Measurements from ENCODE around the gene NBEA. TPM values are rescaled to one million over a fixed set of nuclear protein-coding genes. Genes with fewer than 3 reads are reported as not detected.

Gene NBEA
- total RNA-seq, 1 experiment from 2014 or later = 4.1 TPM

DNA sequence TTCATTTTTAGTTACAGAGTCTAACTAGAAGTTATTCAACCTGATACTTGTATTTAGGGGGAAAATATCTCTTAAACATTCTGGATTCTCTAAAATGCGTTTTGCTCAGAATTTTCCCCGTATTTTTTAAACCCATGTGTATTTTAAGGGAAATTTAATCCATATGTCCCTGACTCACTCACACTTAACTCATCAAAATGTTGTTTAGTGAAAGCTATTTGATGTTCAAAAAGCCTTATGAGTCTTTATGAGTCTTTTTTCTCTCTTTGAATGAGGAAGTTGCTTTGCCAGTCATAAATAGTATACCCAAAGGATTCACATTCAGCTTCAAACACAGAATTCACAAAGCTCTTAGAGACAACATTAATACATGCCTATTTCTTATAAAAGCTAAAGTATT is 518.0 kb downstream of the NBEA start:
- H3K36me3 ChIP-seq (ENCODE audit: control insufficient read depth in 1 of 2, insufficient read depth in 2 of 2, low read length in 2 of 2) = no peaks in the 10 kb centered on the region
- no peaks in the 10 kb centered on the region; the same call in 1 of the 2 replicates for H4K20me1 ChIP-seq (ENCODE audit: insufficient read depth)
- H3K79me2 ChIP-seq (ENCODE audit: insufficient read depth, low read length) = no peaks in the 10 kb centered on the region
- no peaks in the 10 kb centered on the region for H3K4me1 ChIP-seq (ENCODE audit: control insufficient read depth in 1 of 2, insufficient read depth in 2 of 2, low read length in 2 of 2)
- H3K4me2 ChIP-seq (ENCODE audit: low read length) = no peak overlapping the region
- no peak for TF ChIP-seq CEBPB (IDR thresholded peaks at IDR 0.05; ENCODE audit: low read depth)
- TF ChIP-seq POLR2AphosphoS5 (IDR thresholded peaks at IDR 0.05; ENCODE audit: low read depth, low read length) = no peak
- no peak for TF ChIP-seq RAD21 (IDR thresholded peaks at IDR 0.05; ENCODE audit: low read depth)
- no peak for TF ChIP-seq EZH2phosphoT487 (IDR thresholded peaks at IDR 0.05; ENCODE audit: borderline replicate concordance)
- TF ChIP-seq SP1 (IDR thresholded peaks at IDR 0.05; ENCODE audit: low read depth) = no peak
- no peak for TF ChIP-seq YY1 (IDR thresholded peaks at IDR 0.05; ENCODE audit: extremely low read depth, insufficient replicate concordance, low read depth, low read length)
- TF ChIP-seq TCF7L2 (IDR thresholded peaks at IDR 0.05; ENCODE audit: borderline replicate concordance, extremely low read depth, insufficient read depth, insufficient read length) = no peak
- no peak for TF ChIP-seq JUND (IDR thresholded peaks at IDR 0.05)
- no peak for TF ChIP-seq POLR2A (IDR thresholded peaks at IDR 0.05; ENCODE audit: borderline replicate concordance, extremely low read depth, insufficient read depth, insufficient read length)
- TF ChIP-seq ZFX (IDR thresholded peaks at IDR 0.05) = no peak
- intact Hi-C loops (cut with micrococcal nuclease) = no loop called here
- no peak overlapping the region for H3K27ac ChIP-seq (ENCODE audit: low read depth, low read length)
- no peaks in the 10 kb centered on the region for H3K9me2 ChIP-seq (ENCODE audit: insufficient read depth)
- no peaks in the 10 kb centered on the region for H3K9me3 ChIP-seq (ENCODE audit: control insufficient read depth in 1 of 2, insufficient read depth in 1 of 2, low read depth in 1 of 2, low read length in 2 of 2)
- ChIA-PET POLR2A (no interaction called here), RAD21 (ENCODE audit: low non-redundant PET in 1 of 2, low total read pairs in 2 of 2, uncharacterized antibody in 2 of 2, unreplicated experiment in 2 of 2) (no interaction called here), CTCF (no interaction called here)
- H3K9ac ChIP-seq (ENCODE audit: low read length) = no peak overlapping the region
- ATAC-seq = no peak
- H3K27me3 ChIP-seq (ENCODE audit: insufficient read depth, low read length) = no peaks in the 10 kb centered on the region
- DNase-seq (ENCODE audit: low read depth, low spot score) = no peak
- no peak overlapping the region for H3K4me3 ChIP-seq (replicated peaks in 1 of 2; ENCODE audit: low read depth in 1 of 2, low read length in 2 of 2)
- no TSS peak for BruUV-seq (replicated peaks)
- no peak overlapping the region for H2AFZ ChIP-seq (ENCODE audit: low read depth, low read length, poor library complexity, severe bottlenecking)

DNA sequence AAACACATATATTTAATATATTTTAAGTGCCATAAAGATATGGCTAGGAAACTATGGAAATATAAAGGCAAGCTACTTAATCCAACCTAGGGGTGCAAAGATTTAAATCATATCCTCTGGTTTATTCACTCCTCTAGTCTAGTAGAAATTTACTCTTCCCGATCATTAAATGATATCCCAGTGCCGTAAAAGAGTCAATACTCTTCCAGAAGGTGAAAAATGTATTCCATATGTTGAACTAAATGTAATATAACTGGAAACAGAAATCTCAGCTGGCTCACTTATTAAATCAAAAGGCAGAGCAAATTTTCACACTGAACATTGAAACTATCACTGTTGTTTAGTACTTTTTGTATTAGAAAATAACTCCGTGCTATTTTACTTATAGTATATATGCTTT is 523.3 kb downstream of the NBEA start:
- ATAC-seq (no peak), DNase-seq (ENCODE audit: low read depth, low spot score) (no peak)
- ChIA-PET CTCF (no interaction called here), POLR2A (no interaction called here), RAD21 (ENCODE audit: low non-redundant PET in 1 of 2, low total read pairs in 2 of 2, uncharacterized antibody in 2 of 2, unreplicated experiment in 2 of 2) (no interaction called here)
- Histone ChIP-seq H4K20me1 (ENCODE audit: insufficient read depth) (no peaks in the 10 kb centered on the region), H3K9me3 (ENCODE audit: control insufficient read depth in 1 of 2, insufficient read depth in 1 of 2, low read depth in 1 of 2, low read length in 2 of 2) (no peaks in the 10 kb centered on the region), H3K36me3 (ENCODE audit: control insufficient read depth in 1 of 2, insufficient read depth in 2 of 2, low read length in 2 of 2) (no peaks in the 10 kb centered on the region), H3K4me3 (replicated peaks in 1 of 2; ENCODE audit: low read depth in 1 of 2, low read length in 2 of 2) (no peak overlapping the region), H3K4me2 (ENCODE audit: low read length) (no peak overlapping the region), H3K9me2 (ENCODE audit: insufficient read depth) (no peaks in the 10 kb centered on the region), H3K27me3 (ENCODE audit: insufficient read depth, low read length) (no peaks in the 10 kb centered on the region), H3K9ac (ENCODE audit: low read length) (no peak overlapping the region), H3K27ac (ENCODE audit: low read depth, low read length) (no peak overlapping the region), H3K79me2 (ENCODE audit: insufficient read depth, low read length) (no peaks in the 10 kb centered on the region), H2AFZ (ENCODE audit: low read depth, low read length, poor library complexity, severe bottlenecking) (no peak overlapping the region), H3K4me1 (ENCODE audit: control insufficient read depth in 1 of 2, insufficient read depth in 2 of 2, low read length in 2 of 2) (no peaks in the 10 kb centered on the region)
- intact Hi-C loops (cut with micrococcal nuclease) = no loop called here
- no TSS peak for BruUV-seq (replicated peaks)
- TF ChIP-seq, protein P1, sequence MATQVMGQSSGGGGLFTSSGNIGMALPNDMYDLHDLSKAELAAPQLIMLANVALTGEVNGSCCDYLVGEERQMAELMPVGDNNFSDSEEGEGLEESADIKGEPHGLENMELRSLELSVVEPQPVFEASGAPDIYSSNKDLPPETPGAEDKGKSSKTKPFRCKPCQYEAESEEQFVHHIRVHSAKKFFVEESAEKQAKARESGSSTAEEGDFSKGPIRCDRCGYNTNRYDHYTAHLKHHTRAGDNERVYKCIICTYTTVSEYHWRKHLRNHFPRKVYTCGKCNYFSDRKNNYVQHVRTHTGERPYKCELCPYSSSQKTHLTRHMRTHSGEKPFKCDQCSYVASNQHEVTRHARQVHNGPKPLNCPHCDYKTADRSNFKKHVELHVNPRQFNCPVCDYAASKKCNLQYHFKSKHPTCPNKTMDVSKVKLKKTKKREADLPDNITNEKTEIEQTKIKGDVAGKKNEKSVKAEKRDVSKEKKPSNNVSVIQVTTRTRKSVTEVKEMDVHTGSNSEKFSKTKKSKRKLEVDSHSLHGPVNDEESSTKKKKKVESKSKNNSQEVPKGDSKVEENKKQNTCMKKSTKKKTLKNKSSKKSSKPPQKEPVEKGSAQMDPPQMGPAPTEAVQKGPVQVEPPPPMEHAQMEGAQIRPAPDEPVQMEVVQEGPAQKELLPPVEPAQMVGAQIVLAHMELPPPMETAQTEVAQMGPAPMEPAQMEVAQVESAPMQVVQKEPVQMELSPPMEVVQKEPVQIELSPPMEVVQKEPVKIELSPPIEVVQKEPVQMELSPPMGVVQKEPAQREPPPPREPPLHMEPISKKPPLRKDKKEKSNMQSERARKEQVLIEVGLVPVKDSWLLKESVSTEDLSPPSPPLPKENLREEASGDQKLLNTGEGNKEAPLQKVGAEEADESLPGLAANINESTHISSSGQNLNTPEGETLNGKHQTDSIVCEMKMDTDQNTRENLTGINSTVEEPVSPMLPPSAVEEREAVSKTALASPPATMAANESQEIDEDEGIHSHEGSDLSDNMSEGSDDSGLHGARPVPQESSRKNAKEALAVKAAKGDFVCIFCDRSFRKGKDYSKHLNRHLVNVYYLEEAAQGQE (IDR thresholded peaks at IDR 0.05; ENCODE audit: low read depth) = no peak
- TF ChIP-seq, protein P2, sequence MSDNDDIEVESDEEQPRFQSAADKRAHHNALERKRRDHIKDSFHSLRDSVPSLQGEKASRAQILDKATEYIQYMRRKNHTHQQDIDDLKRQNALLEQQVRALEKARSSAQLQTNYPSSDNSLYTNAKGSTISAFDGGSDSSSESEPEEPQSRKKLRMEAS (IDR thresholded peaks at IDR 0.05) = no peak
- TF ChIP-seq SP1 (IDR thresholded peaks at IDR 0.05; ENCODE audit: low read depth) = no peak
- TF ChIP-seq EGR1 (IDR thresholded peaks at IDR 0.05; ENCODE audit: low read depth) = no peak
- no peak for TF ChIP-seq CBX3 (IDR thresholded peaks at IDR 0.05; ENCODE audit: low read depth)
- no peak for TF ChIP-seq CEBPB (IDR thresholded peaks at IDR 0.05; ENCODE audit: low read depth)
- no peak for TF ChIP-seq ELF1 (IDR thresholded peaks at IDR 0.05; ENCODE audit: borderline replicate concordance, low read depth)
- TF ChIP-seq ZNF274 (IDR thresholded peaks at IDR 0.05; ENCODE audit: low read depth, low read length) = no peak
- TF ChIP-seq JUND (IDR thresholded peaks at IDR 0.05) = no peak
- TF ChIP-seq POLR2A (IDR thresholded peaks at IDR 0.05; ENCODE audit: borderline replicate concordance, extremely low read depth, insufficient read depth, insufficient read length) = no peak
- no peak for TF ChIP-seq EZH2phosphoT487 (IDR thresholded peaks at IDR 0.05; ENCODE audit: borderline replicate concordance)
- TF ChIP-seq, protein P3, sequence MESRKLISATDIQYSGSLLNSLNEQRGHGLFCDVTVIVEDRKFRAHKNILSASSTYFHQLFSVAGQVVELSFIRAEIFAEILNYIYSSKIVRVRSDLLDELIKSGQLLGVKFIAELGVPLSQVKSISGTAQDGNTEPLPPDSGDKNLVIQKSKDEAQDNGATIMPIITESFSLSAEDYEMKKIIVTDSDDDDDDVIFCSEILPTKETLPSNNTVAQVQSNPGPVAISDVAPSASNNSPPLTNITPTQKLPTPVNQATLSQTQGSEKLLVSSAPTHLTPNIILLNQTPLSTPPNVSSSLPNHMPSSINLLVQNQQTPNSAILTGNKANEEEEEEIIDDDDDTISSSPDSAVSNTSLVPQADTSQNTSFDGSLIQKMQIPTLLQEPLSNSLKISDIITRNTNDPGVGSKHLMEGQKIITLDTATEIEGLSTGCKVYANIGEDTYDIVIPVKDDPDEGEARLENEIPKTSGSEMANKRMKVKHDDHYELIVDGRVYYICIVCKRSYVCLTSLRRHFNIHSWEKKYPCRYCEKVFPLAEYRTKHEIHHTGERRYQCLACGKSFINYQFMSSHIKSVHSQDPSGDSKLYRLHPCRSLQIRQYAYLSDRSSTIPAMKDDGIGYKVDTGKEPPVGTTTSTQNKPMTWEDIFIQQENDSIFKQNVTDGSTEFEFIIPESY (IDR thresholded peaks at IDR 0.05; ENCODE audit: extremely low read depth, insufficient replicate concordance, low read length) = no peak
